ENCODE results near the gene USP38.

Gene USP38

DNA sequence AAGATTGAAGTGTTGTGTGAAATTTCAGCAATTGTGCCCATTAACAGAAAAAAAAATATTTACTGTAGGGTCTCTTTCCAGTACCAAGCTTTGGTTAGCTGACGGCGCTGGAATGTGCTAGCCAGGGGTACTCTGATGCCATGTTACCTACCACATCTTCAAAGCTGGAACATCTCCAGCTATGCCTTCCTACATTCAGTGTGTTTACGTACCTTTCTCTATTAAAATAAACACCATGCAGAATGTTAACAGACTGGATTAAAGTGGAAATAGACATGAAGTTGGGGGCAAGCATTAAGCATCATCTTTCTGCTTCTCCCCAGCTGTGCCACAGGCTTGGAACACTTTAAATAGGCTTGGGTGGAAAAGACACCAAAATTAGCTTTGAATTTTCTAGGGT is 65.9 kb downstream of the USP38 start:
- DNase-seq (ENCODE audit: low read depth): no peak
- TF ChIP-seq MYC (IDR thresholded peaks at IDR 0.05; ENCODE audit: low read depth, low read length): no peak
- no peak for TF ChIP-seq POLR2A (IDR thresholded peaks at IDR 0.05; ENCODE audit: extremely low read depth, insufficient read length)
- TF ChIP-seq, protein P1, sequence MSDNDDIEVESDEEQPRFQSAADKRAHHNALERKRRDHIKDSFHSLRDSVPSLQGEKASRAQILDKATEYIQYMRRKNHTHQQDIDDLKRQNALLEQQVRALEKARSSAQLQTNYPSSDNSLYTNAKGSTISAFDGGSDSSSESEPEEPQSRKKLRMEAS (IDR thresholded peaks at IDR 0.05; ENCODE audit: low read depth, low read length): no peak
- TF ChIP-seq, protein P2, sequence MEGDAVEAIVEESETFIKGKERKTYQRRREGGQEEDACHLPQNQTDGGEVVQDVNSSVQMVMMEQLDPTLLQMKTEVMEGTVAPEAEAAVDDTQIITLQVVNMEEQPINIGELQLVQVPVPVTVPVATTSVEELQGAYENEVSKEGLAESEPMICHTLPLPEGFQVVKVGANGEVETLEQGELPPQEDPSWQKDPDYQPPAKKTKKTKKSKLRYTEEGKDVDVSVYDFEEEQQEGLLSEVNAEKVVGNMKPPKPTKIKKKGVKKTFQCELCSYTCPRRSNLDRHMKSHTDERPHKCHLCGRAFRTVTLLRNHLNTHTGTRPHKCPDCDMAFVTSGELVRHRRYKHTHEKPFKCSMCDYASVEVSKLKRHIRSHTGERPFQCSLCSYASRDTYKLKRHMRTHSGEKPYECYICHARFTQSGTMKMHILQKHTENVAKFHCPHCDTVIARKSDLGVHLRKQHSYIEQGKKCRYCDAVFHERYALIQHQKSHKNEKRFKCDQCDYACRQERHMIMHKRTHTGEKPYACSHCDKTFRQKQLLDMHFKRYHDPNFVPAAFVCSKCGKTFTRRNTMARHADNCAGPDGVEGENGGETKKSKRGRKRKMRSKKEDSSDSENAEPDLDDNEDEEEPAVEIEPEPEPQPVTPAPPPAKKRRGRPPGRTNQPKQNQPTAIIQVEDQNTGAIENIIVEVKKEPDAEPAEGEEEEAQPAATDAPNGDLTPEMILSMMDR (IDR thresholded peaks at IDR 0.05; ENCODE audit: low read depth, low read length): no peak
- no peak overlapping the region for H3K4me3 ChIP-seq (ENCODE audit: low read depth, low read length)

- TF ChIP-seq, protein P1 (IDR thresholded peaks at IDR 0.05; ENCODE audit: low read depth, low read length): no peak
- TF ChIP-seq POLR2A (IDR thresholded peaks at IDR 0.05; ENCODE audit: extremely low read depth, insufficient read length): no peak
- no peak overlapping the region for H3K4me3 ChIP-seq (ENCODE audit: low read depth, low read length)
- no peak for DNase-seq (ENCODE audit: low read depth)
Observed at GRCh38 chr4:143251348-143251747, 66.6 kb downstream of the USP38 start.

- TF ChIP-seq, protein P1 (IDR thresholded peaks at IDR 0.05; ENCODE audit: low read depth, low read length): no peak
- TF ChIP-seq MYC (IDR thresholded peaks at IDR 0.05; ENCODE audit: low read depth, low read length) (no peak), POLR2A (IDR thresholded peaks at IDR 0.05; ENCODE audit: extremely low read depth, insufficient read length) (no peak)
- TF ChIP-seq, protein P2 (IDR thresholded peaks at IDR 0.05; ENCODE audit: low read depth, low read length): no peak
- no peak for DNase-seq (ENCODE audit: low read depth)
- H3K4me3 ChIP-seq (ENCODE audit: low read depth, low read length): no peak overlapping the region
Observed at GRCh38 chr4:143251779-143252178, 67.1 kb downstream of the USP38 start.

GRCh38 chr4:143252478-143252877 is 67.8 kb downstream of the USP38 start:
- TF ChIP-seq, protein P1 (IDR thresholded peaks at IDR 0.05; ENCODE audit: low read depth, low read length): no peak
- TF ChIP-seq, protein P2 (IDR thresholded peaks at IDR 0.05; ENCODE audit: low read depth, low read length): no peak
- TF ChIP-seq MYC (IDR thresholded peaks at IDR 0.05; ENCODE audit: low read depth, low read length) (no peak), POLR2A (IDR thresholded peaks at IDR 0.05; ENCODE audit: extremely low read depth, insufficient read length) (no peak)
- no peak overlapping the region for H3K4me3 ChIP-seq (ENCODE audit: low read depth, low read length)
- no peak for DNase-seq (ENCODE audit: low read depth)

DNA sequence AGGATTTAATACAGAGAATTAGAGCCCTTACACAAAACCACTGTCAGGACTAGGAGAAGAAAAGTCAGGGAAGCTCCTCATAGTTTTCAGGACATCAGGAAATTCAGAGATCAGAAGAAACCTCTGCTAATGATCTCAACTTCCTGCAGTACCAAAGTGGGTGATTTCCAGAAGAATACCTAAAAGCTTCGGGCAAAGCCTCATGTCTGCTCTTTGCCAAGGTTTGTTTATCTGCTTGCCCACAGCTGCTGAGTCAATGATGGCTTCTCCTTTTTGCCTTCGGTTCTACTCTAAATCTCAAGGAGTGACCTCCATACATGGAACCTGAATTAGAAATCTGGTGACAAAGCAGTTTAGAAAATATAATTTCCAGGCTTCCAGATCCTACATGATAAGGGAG is 68.4 kb downstream of the USP38 start:
- no peak for DNase-seq (ENCODE audit: low read depth)
- TF ChIP-seq, protein P2 (IDR thresholded peaks at IDR 0.05; ENCODE audit: low read depth, low read length): no peak
- TF ChIP-seq POLR2A (IDR thresholded peaks at IDR 0.05; ENCODE audit: extremely low read depth, insufficient read length) (no peak), MYC (IDR thresholded peaks at IDR 0.05; ENCODE audit: low read depth, low read length) (no peak)
- TF ChIP-seq, protein P1 (IDR thresholded peaks at IDR 0.05; ENCODE audit: low read depth, low read length): no peak
- H3K4me3 ChIP-seq (ENCODE audit: low read depth, low read length): no peak overlapping the region

DNA sequence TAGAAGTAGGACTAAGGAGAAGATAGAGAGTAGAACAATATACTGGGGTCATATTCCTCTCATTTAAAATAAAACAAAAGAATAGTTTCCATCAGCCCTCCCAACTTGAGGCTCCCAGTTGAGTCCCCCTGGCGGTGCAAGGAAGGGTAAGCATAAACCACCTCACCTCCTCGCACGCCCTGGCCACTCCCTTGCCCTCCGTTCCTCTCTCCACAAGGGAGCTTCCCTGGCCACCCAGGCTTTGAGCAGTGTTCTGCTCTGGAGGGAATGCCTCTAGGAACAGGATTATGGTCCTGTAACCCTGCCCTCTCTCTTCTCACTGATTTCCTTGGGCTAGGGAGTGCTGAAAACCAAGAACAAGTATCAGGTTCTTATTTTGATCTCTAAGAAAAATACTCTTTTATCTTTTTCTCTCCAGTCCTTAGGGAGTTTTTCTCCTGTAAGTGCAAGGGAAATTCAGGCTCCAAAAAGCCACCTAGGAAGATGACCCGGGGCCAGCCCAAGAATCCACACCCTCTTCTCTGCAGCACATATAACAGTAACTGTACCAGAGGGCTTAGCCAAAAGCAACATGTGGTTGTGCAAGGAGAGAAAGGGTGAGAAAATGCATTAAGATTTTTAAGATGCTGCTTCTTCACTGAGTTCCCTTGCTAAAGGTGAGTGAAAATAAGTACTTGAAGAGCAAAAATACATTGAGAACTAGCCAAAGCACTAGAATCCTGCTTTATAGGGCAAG is 69.9 kb downstream of the USP38 start:
- no peak for DNase-seq (ENCODE audit: low read depth)
- H3K4me3 ChIP-seq (ENCODE audit: low read depth, low read length): no peak overlapping the region
- TF ChIP-seq, protein P2 (IDR thresholded peaks at IDR 0.05; ENCODE audit: low read depth, low read length): no peak
- no peak for TF ChIP-seq POLR2A (IDR thresholded peaks at IDR 0.05; ENCODE audit: extremely low read depth, insufficient read length)
- TF ChIP-seq MYC (IDR thresholded peaks at IDR 0.05; ENCODE audit: low read depth, low read length): no peak
- TF ChIP-seq, protein P1 (IDR thresholded peaks at IDR 0.05; ENCODE audit: low read depth, low read length): no peak
